ENCODE results near the gene TNIK. TPM values are rescaled to one million over a fixed set of nuclear protein-coding genes. Genes with fewer than 3 reads are reported as not detected.
"Not testable (repeated sequence)": the region's sequence is repeated elsewhere in the genome, so short reads cannot be mapped to it uniquely, and the experiment has no call there.

TNIK gene
- total RNA-seq, 1 donor from 2014 or later: 2.5 TPM

GRCh38 chr3:171374260-171374659 lies 85.9 kb downstream of the TNIK start:
- DNase-seq: no peak
- CTCF ChIA-PET: no interaction called here
- no peak for ATAC-seq (ENCODE audit: low read depth)
- no peaks in the 10 kb centered on the region for H3K27me3 Mint-ChIP-seq
- H3K9me3 Mint-ChIP-seq: no peaks in the 10 kb centered on the region
- TF ChIP-seq CTCF (IDR thresholded peaks at IDR 0.05): no peak
- H3K4me3 Mint-ChIP-seq: no peak overlapping the region
- H3K27ac Mint-ChIP-seq: no peak overlapping the region
- no peaks in the 10 kb centered on the region for H3K36me3 Mint-ChIP-seq (ENCODE audit: low read depth)
- no peaks in the 10 kb centered on the region for H3K4me1 Mint-ChIP-seq
- intact Hi-C loops (cut with micrococcal nuclease): no loop called here
- POLR2A ChIA-PET: no interaction called here

- Mint-ChIP-seq H3K36me3 (ENCODE audit: low read depth) (no peaks in the 10 kb centered on the region), H3K9me3 (no peaks in the 10 kb centered on the region), H3K4me1 (no peaks in the 10 kb centered on the region), H3K27me3 (no peaks in the 10 kb centered on the region), H3K27ac (no peak overlapping the region), H3K4me3 (no peak overlapping the region)
- no peak for TF ChIP-seq CTCF (IDR thresholded peaks at IDR 0.05)
- CTCF ChIA-PET: no interaction called here
- POLR2A ChIA-PET: no interaction called here
- DNase-seq: no peak
- intact Hi-C loops (cut with micrococcal nuclease): no loop called here
- ATAC-seq (ENCODE audit: low read depth): no peak
Measured at GRCh38 chr3:171373711-171374110, 86.5 kb downstream of the TNIK start.

- DNase-seq: no peak
- no peaks in the 10 kb centered on the region for H3K9me3 Mint-ChIP-seq
- CTCF ChIA-PET: no interaction called here
- H3K27ac Mint-ChIP-seq: no peak overlapping the region
- no peak for ATAC-seq (ENCODE audit: low read depth)
- no peaks in the 10 kb centered on the region for H3K4me1 Mint-ChIP-seq
- intact Hi-C loops (cut with micrococcal nuclease): no loop called here
- H3K36me3 Mint-ChIP-seq (ENCODE audit: low read depth): no peaks in the 10 kb centered on the region
- POLR2A ChIA-PET: no interaction called here
- no peak overlapping the region for H3K4me3 Mint-ChIP-seq
- H3K27me3 Mint-ChIP-seq: no peaks in the 10 kb centered on the region
- TF ChIP-seq CTCF (IDR thresholded peaks at IDR 0.05): no peak
Measured at GRCh38 chr3:171372694-171373093, 87.5 kb downstream of the TNIK start.

- no peak for TF ChIP-seq CTCF (IDR thresholded peaks at IDR 0.05)
- ATAC-seq (ENCODE audit: low read depth) (no peak), DNase-seq (no peak)
- ChIA-PET CTCF (no interaction called here), POLR2A (no interaction called here)
- Mint-ChIP-seq H3K27me3 (no peaks in the 10 kb centered on the region), H3K9me3 (no peaks in the 10 kb centered on the region), H3K4me1 (no peaks in the 10 kb centered on the region), H3K27ac (no peak overlapping the region), H3K36me3 (ENCODE audit: low read depth) (no peaks in the 10 kb centered on the region), H3K4me3 (no peak overlapping the region)
- intact Hi-C loops (cut with micrococcal nuclease): no loop called here
Measured at GRCh38 chr3:171371354-171371753, 88.9 kb downstream of the TNIK start.

- no peaks in the 10 kb centered on the region for H3K9me3 Mint-ChIP-seq
- H3K27ac Mint-ChIP-seq: no peak overlapping the region
- intact Hi-C loops (cut with micrococcal nuclease): no loop called here
- POLR2A ChIA-PET: no interaction called here
- no peaks in the 10 kb centered on the region for H3K27me3 Mint-ChIP-seq
- CTCF ChIA-PET: no interaction called here
- DNase-seq: no peak
- no peaks in the 10 kb centered on the region for H3K36me3 Mint-ChIP-seq (ENCODE audit: low read depth)
- no peak for ATAC-seq (ENCODE audit: low read depth)
- TF ChIP-seq CTCF (IDR thresholded peaks at IDR 0.05): no peak
- H3K4me3 Mint-ChIP-seq: no peak overlapping the region
- H3K4me1 Mint-ChIP-seq: no peaks in the 10 kb centered on the region
Measured at GRCh38 chr3:171369156-171369555, 91.0 kb downstream of the TNIK start.

GRCh38 chr3:171366738-171367137 lies 93.5 kb downstream of the TNIK start:
- H3K27ac Mint-ChIP-seq; DNase-seq; POLR2A ChIA-PET; H3K36me3 Mint-ChIP-seq (ENCODE audit: low read depth); H3K9me3 Mint-ChIP-seq; H3K4me1 Mint-ChIP-seq; H3K4me3 Mint-ChIP-seq; ATAC-seq (ENCODE audit: low read depth); CTCF ChIA-PET; H3K27me3 Mint-ChIP-seq; intact Hi-C loops (cut with micrococcal nuclease): not testable (repeated sequence)
